Measurements from ENCODE around the gene PPP5C.
"Not testable (repeated sequence)": the region's sequence is repeated elsewhere in the genome, so short reads cannot be mapped to it uniquely, and the experiment has no call there.

PPP5C gene

GRCh38 chr19:46406976-46407375 is 60.1 kb downstream of the PPP5C start:
- in situ Hi-C loops (cut with HindIII; ENCODE audit: low sequenced_read_pairs): no loop called here

- in situ Hi-C loops (cut with HindIII; ENCODE audit: low sequenced_read_pairs): no loop called here
Observed at GRCh38 chr19:46407856-46408663, 61.2 kb downstream of the PPP5C start.

DNA sequence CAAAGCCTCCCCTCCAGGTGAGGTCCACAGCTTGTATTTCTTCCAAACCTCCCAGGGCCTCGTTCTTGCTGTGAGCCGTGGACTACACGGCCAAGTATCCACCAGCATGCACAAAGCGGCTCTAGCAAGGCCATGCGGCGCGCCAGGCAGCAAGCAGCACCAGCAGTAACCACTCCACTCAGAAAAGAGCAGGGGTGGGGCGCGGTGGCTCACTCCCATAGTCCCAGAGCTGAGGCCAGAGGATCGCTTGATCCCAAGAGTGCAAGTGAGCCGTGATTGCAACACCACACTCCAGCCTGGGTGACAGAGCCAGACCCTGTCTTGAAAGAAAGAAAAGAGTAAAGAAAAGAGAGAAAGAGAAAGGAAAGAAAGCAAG is 61.8 kb downstream of the PPP5C start:
- in situ Hi-C loops (cut with HindIII; ENCODE audit: low sequenced_read_pairs): no loop called here

- in situ Hi-C loops (cut with HindIII; ENCODE audit: low sequenced_read_pairs): no loop called here
Observed at GRCh38 chr19:46409191-46409590, 62.3 kb downstream of the PPP5C start.

- in situ Hi-C loops (cut with HindIII; ENCODE audit: low sequenced_read_pairs): no loop called here
Observed at GRCh38 chr19:46410205-46411087, 63.6 kb downstream of the PPP5C start.

- in situ Hi-C loops (cut with HindIII; ENCODE audit: low sequenced_read_pairs): no loop called here
Observed at GRCh38 chr19:46411088-46411924, 64.4 kb downstream of the PPP5C start.

GRCh38 chr19:46411925-46412649 is 65.2 kb downstream of the PPP5C start:
- in situ Hi-C loops (cut with HindIII; ENCODE audit: low sequenced_read_pairs): no loop called here

- in situ Hi-C loops (cut with HindIII; ENCODE audit: low sequenced_read_pairs): no loop called here
Observed at GRCh38 chr19:46412650-46413261, 65.9 kb downstream of the PPP5C start.

GRCh38 chr19:46413262-46414031 is 66.6 kb downstream of the PPP5C start, which contains the start of gene CCDC8:
Gene CCDC8, minus strand, starts transcription at chr19:46413564. Its CDS starts 754 bp downstream, at chr19:46412810.
- in situ Hi-C loops (cut with HindIII; ENCODE audit: low sequenced_read_pairs): no loop called here

DNA sequence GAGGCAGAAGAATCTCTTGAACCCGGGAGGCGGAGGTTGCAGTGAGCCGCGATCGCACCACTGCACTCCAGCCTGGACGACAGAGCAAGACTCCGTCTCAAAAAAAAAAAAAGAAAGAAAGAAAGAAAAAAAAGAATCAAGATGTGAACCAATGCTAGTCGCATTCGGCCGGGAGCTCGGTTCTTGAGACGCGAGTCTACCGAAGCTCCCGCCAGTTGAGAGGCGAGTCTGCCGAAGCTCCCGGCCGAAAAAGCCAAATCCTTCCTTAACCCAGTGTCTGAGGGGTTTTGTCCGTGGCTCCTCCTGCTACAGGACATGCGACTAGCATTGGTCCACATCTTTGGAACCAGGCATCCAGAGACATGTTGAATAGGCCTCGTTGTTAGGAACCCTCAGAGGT is 68.0 kb downstream of the PPP5C start:
- in situ Hi-C loops (cut with HindIII; ENCODE audit: low sequenced_read_pairs): not testable (repeated sequence)

DNA sequence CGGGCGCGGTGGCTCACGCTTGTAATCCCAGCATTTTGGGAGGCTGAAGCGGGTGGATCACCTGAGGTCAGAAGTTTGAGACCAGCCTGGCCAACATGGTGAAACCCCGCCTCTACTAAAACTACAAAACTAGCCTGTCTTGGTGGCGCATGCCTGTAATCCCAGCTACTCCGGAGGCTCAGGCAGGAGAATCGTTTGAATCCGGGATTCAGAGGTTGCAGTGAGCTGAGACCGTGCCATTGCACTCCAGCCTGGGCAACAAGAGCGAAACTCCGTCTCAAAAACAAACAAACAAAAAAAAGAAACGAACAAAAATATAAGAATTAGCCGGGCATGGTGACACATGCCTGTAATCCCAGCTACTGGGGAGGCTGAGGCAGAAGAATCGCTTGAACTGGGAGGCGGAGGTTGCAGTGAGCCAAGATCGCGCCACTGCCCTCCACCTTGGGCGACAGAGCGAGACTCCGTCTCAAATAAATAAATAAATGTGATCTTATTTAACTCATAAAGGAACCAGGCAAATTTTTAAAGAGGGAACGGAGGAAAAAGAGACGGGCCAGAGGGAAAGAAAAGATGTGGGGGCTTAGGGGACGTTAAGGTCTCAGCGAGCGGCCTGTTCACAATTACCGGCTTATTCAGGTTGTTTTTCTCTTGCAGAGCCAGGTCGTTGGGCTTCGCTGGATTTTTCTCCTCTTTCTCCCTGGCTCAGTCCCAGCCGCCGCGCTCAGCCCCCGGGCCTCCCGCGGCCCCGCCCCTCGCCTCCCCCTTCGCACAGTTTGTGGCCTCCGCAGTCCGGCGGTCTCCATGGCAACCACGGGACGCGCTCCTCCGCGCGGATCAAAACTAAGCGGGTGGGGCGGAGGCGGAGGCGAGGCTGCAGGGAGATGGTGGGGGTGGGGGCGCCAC is 69.2 kb downstream of the PPP5C start:
- in situ Hi-C loops (cut with HindIII; ENCODE audit: low sequenced_read_pairs): not testable (repeated sequence)

DNA sequence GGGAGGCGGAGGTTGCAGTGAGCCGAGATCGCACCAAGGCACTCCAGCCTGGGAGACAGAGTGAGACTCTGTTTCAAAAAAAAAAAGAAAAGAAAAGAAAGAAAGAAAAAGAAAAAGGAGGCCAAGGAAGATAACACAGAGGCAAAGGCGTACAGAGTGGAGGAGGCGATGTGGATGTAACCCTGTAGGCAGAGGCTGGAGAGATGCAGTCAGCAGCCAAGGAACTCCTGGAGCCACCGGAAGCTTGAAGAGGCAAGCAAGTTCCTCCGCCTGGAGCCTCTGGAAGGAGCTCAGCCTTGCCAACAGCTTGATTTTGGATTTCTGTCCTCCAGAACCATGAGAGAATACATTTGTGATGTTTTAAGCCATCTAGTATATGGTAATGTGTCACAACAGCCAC is 73.2 kb downstream of the PPP5C start:
- in situ Hi-C loops (cut with HindIII; ENCODE audit: low sequenced_read_pairs): no loop called here

DNA sequence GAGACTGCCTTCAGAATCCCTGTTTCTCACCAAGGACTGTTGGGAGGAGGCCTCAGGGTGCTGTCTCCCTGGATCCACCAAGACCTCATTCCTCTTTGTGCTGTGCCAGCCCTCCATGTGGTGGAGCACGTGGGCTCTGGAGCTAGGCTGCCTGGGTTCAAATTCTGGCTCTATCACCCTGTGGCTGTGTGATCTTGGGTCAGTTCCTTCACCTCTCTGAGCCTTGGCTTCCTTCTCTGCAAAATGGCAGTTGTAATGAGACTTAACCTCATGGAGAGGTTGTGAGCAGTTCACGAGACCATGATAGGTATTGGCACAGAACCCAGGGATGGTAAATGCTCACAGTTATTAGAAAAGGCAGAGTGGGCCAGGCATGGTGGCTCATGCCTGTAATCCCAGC is 75.5 kb downstream of the PPP5C start:
- in situ Hi-C loops (cut with HindIII; ENCODE audit: low sequenced_read_pairs): no loop called here

GRCh38 chr19:46423188-46423587 is 76.3 kb downstream of the PPP5C start:
- in situ Hi-C loops (cut with HindIII; ENCODE audit: low sequenced_read_pairs): no loop called here

GRCh38 chr19:46426035-46426505 is 79.2 kb downstream of the PPP5C start:
- in situ Hi-C loops (cut with HindIII; ENCODE audit: low sequenced_read_pairs): no loop called here

DNA sequence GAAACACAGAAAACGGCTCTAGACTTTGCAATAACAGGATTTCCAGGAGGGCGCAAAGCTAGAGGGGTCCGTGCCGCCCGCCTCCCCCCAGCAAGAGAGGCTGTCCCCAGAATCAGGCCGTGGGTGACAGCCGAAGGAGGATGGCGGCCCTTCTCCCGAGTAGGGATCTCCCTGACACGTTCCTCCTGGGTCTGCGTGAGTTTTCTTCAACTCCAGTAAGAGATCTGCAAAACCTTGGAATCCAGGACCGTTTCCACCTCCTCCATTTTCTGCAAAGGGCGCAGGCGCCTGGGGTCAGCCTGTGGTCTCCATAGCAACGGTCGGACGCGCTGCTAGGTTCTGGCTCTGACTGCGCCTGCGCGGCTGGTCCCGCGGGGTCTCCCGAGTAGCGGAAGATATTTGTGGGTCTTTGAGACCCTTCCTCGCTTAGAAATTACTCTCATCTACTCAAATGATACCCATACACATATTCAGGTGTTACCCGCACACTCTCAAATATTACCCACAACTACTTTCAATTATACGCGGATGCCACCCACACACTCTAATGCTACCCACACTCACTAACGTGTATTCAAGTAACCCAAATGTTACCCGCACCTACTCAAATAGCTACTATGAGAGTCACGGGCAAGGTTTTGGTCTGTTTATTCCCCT is 79.7 kb downstream of the PPP5C start:
- in situ Hi-C loops (cut with HindIII; ENCODE audit: low sequenced_read_pairs): no loop called here

DNA sequence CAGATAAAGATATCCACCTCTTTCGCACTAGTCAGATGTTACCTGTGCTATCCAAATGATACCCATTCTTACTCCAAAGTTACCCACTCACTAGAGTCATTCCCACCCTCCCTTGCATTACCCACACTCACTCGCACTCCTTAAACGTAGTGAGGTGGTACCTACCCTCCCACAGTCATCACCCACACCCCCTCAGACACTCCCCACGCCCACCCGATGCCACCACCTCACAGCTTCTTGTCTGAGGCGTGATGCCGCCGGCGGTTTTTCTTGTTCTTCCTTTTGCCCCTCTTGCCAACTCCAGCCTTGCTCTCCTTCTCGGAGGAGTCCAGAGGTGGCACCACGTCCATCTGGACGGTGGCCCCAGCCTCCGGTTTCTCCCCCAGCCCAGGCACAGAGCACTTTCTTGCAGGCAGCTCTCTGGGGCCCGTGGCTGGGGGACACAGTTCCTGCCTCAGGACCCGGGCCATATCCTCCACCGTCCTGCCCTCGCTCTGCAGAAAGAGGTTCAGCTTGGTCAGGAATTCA is 80.7 kb downstream of the PPP5C start:
- in situ Hi-C loops (cut with HindIII; ENCODE audit: low sequenced_read_pairs): no loop called here

Data from DLD1 (cell line).